Stomach smooth muscle (tissue), 2 donors: ENCODE data around the gene GREM2.

Source experiments
- H3K27ac ChIP-seq: one replicate; pipeline ENCODE4 v1.7.0; 2013; ENCODE audit warnings: mild to moderate bottlenecking, low read length, inconsistent platforms
- H3K27me3 ChIP-seq, 2 donors: one replicate each; pipeline ENCODE4 v1.7.0; 2013; ENCODE audit warnings: low read length in 2 of 2; ENCODE audit not compliant: insufficient read depth in 2 of 2, control insufficient read depth in 1 of 2
- H3K36me3 ChIP-seq, 2 donors: one replicate each; pipeline ENCODE4 v1.7.0; 2013; ENCODE audit warnings: low read length in 2 of 2; ENCODE audit not compliant: control insufficient read depth in 2 of 2, insufficient read depth in 2 of 2
- H3K4me1 ChIP-seq: one replicate; pipeline ENCODE4 v1.7.0; 2013; ENCODE audit warnings: low read length; ENCODE audit not compliant: control insufficient read depth, insufficient read depth
- H3K4me3 ChIP-seq, 2 donors: one replicate each; pipeline ENCODE4 v1.7.0; 2013; ENCODE audit warnings: low read length in 2 of 2
- H3K9ac ChIP-seq, 2 donors: one replicate each; pipeline ENCODE4 v1.7.0; 2013; ENCODE audit warnings: low read length in 2 of 2, mild to moderate bottlenecking in 1 of 2
- H3K9me3 ChIP-seq, 2 donors: one replicate each; pipeline ENCODE4 v1.7.0; 2013; ENCODE audit warnings: low read length in 2 of 2; ENCODE audit not compliant: control insufficient read depth in 2 of 2
- donor health status: healthy.
- donor health status: Pancreatic carcinoma.

The GREM2 gene

DNA sequence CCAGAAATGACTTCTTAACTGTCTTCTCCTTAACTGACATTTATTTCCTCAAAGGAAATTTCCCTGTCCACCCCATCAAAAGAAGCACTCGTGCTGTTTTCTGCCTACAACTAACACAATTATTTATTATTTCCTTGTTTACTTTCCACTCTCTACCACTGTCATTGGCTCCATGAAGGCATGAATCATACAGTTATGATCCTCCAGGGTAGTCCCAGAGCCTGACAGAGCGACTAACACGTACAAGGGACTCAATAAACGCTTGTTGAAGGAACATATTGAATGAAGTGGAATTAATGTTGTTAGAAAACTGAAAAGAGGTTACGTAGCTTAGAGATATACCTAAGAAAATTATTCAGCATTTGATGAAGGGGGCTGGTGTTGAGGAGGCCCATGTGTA lies 20.9 kb downstream of the GREM2 start:
- H3K9ac ChIP-seq: no peak overlapping the region
- H3K36me3 ChIP-seq: no peaks in the 10 kb centered on the region
- H3K4me1 ChIP-seq: no peaks in the 10 kb centered on the region
- no peak overlapping the region for H3K27ac ChIP-seq
- no peak overlapping the region for H3K4me3 ChIP-seq
- H3K9me3 ChIP-seq: no peaks in the 10 kb centered on the region
- no peaks in the 10 kb centered on the region for H3K27me3 ChIP-seq

DNA sequence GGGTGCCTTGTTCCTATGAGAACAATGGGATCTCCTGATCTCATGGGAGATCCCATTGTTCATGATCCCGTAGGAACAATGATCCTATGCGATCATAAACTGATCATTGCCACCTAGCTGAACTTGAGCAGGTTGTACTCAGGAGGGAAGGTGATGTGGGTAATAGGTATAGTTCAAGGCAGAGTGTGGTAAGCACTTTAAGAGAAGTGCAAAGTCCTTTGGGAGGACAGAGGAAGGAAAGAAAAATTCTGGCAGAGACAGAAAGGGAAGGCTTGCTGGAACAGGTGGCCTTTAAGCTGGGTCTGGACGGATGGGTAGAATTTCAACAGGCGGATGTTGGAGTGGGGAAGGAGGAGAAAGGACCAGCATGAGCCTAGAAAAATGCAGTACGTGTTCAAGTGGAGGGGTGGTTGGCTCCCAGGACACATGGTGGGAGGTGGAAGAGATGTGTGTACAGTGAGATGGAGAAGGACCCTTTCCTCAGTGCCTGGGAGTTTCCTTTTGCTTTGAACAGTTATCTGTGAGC lies 22.3 kb downstream of the GREM2 start:
- no peak overlapping the region for H3K4me3 ChIP-seq
- H3K9me3 ChIP-seq: no peaks in the 10 kb centered on the region
- H3K27ac ChIP-seq: no peak overlapping the region
- H3K4me1 ChIP-seq: no peaks in the 10 kb centered on the region
- no peaks in the 10 kb centered on the region for H3K27me3 ChIP-seq
- H3K9ac ChIP-seq: no peak overlapping the region
- H3K36me3 ChIP-seq: no peaks in the 10 kb centered on the region

DNA sequence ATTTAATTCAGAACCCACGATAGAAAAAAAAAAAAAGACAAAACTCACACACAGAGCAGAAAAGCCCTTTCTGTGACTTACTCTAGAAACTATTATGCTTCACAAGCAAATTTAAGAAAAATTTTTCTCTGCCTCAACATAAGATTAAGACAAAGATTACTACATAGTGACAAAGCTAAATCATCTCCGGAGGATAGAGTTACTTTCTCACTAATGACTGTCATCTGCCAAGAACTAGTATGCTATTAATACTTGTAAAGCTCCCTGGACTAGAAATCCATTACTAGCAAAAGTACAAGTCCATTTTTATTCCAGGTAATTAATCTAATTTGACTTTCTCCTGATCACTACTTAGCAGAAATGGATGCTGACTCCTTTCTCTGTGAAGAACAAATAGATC lies 25.9 kb downstream of the GREM2 start:
- Histone ChIP-seq H3K27me3 (no peaks in the 10 kb centered on the region), H3K9me3 (no peaks in the 10 kb centered on the region), H3K9ac (no peak overlapping the region), H3K4me3 (no peak overlapping the region), H3K4me1 (no peaks in the 10 kb centered on the region), H3K36me3 (no peaks in the 10 kb centered on the region), H3K27ac (no peak overlapping the region)

DNA sequence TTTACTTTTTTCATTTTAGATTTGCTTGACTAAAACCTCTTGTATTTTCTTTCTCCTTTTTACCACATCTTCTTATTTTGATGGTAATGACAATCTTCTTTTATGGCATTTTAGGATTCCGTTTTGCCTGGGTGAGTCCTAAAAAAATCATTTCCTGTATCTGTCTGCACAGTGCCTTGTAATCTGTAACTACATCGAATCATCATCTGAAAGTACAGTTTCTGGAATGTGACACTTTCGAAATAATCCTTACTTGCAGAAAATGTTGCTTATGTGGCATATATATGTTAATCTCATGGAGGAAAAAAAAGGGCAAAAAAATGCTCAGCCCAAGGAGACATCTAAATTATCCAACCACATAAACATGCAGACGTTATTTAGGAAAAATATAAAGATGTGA lies 29.0 kb downstream of the GREM2 start:
- no peaks in the 10 kb centered on the region for H3K36me3 ChIP-seq
- no peak overlapping the region for H3K27ac ChIP-seq
- no peaks in the 10 kb centered on the region for H3K27me3 ChIP-seq
- no peak overlapping the region for H3K4me3 ChIP-seq
- no peaks in the 10 kb centered on the region for H3K4me1 ChIP-seq
- no peak overlapping the region for H3K9ac ChIP-seq
- H3K9me3 ChIP-seq: no peaks in the 10 kb centered on the region

DNA sequence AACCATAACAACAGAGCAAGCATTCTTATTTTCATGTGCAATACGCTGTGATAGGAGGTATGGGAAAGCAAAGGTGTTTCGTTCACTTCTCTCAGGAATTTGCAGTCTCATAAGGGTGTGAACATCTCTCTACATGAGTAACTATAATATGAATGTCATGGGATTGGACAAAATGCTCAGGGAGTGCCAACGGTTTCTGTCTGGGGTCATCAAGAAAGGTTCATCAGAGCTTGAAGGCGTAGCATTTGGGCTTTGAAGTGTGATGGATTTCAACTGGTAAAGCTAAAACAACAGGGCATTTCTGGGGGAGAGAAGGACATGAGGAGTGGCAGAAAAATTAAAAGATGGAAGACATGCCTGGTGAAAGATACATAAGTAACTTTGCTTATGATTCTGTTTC lies 32.4 kb downstream of the GREM2 start:
- no peak overlapping the region for H3K27ac ChIP-seq
- H3K9ac ChIP-seq: no peak overlapping the region
- no peaks in the 10 kb centered on the region for H3K9me3 ChIP-seq
- no peaks in the 10 kb centered on the region for H3K4me1 ChIP-seq
- no peaks in the 10 kb centered on the region for H3K27me3 ChIP-seq
- no peak overlapping the region for H3K4me3 ChIP-seq
- H3K36me3 ChIP-seq: no peaks in the 10 kb centered on the region

DNA sequence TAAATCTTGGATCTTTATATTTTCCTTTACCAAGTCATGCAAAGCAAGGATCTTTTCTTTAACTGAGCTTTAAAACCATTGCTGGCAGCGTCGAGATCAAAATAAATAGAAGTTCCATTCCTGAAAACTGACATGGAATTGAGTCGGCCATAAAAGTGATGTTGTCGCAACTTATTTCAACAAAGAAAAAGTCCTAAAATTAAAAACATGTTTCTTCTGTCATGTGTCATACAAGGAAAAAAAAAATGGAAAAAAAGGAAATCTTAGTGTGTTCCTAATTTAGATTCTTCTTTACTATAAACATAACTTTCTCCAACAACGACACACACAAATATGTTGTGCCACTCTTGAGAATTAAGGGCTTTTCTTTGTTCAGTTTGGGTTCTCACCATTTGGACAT lies 34.9 kb downstream of the GREM2 start:
- Histone ChIP-seq H3K9ac (no peak overlapping the region), H3K27me3 (no peaks in the 10 kb centered on the region), H3K4me3 (no peak overlapping the region), H3K9me3 (no peaks in the 10 kb centered on the region), H3K27ac (no peak overlapping the region), H3K4me1 (no peaks in the 10 kb centered on the region), H3K36me3 (no peaks in the 10 kb centered on the region)

DNA sequence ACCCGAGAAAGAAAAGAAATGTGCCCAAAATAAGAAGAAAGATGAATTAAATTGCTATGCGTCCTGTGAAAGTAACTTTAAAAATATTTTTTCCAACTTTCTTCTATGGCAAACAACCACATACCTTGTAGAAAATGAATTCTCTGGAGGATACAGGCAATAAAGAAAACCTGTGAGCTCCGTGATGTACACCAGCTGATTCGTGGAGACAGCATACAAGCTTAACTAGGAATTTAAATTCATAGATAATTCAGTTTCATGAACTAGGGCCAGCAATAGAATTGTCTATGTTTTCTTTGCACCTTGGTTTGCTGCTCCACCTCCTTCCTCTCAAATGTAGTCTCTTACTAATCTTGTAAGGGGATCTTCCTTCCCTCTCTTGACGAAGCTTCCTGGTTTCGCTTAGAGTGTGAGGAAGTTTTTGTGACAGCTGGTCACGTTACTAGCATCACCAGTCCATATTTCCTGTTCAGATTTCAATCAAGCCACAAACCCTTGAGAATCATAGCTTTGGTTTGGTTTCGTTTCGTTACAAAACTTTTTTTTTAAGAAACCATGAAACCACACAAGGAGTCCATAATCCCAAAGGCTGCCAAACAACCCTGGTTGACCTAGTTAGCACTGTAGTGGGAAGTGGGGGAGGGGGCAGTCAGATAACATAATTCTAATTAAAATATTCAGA lies 35.8 kb downstream of the GREM2 start:
- H3K27me3 ChIP-seq: no peaks in the 10 kb centered on the region
- no peaks in the 10 kb centered on the region for H3K9me3 ChIP-seq
- H3K4me3 ChIP-seq: no peak overlapping the region
- H3K4me1 ChIP-seq: no peaks in the 10 kb centered on the region
- no peak overlapping the region for H3K9ac ChIP-seq
- H3K36me3 ChIP-seq: no peaks in the 10 kb centered on the region
- no peak overlapping the region for H3K27ac ChIP-seq

DNA sequence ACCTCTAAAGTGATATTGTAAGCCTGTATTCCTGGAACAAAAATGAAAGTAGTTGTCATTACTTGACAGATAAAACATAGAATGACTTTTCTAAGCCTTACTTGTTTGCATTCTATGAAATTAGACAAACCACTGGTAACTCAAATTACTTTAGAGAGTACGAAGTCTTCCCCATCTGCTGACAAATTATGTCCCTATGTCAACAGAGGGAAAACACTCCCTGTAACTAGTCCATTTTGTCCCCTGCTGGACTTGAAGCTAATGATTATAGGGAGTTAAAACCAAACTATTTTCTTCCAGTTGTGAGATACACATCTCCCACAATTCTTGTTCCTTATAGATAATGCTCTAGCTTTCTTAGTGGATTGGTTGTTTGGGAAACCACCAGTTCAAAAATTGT lies 39.6 kb downstream of the GREM2 start:
- Histone ChIP-seq H3K27me3 (no peaks in the 10 kb centered on the region), H3K9me3 (no peaks in the 10 kb centered on the region), H3K9ac (no peak overlapping the region), H3K27ac (no peak overlapping the region), H3K36me3 (no peaks in the 10 kb centered on the region), H3K4me1 (no peaks in the 10 kb centered on the region), H3K4me3 (no peak overlapping the region)

DNA sequence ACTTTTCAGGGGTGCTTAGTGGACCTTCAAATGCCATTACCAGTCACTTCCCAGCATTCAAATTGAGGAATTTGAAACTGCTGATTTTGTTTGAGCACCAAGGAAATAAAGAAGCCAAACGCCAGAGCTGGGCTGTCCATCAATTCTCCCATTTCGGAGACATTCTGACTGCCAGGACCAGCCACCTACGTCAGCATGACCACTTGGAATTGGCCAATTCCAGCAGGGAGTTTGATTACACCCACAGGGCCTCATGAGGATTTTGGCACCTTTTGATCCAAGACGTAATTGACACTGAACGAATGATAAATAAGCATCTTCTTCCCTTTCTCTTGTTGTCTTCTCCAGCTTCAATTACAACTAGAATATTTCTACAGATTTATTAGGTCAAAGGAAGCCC lies 40.2 kb downstream of the GREM2 start:
- Histone ChIP-seq H3K9me3 (no peaks in the 10 kb centered on the region), H3K36me3 (no peaks in the 10 kb centered on the region), H3K27ac (no peak overlapping the region), H3K27me3 (no peaks in the 10 kb centered on the region), H3K9ac (no peak overlapping the region), H3K4me3 (no peak overlapping the region), H3K4me1 (no peaks in the 10 kb centered on the region)

DNA sequence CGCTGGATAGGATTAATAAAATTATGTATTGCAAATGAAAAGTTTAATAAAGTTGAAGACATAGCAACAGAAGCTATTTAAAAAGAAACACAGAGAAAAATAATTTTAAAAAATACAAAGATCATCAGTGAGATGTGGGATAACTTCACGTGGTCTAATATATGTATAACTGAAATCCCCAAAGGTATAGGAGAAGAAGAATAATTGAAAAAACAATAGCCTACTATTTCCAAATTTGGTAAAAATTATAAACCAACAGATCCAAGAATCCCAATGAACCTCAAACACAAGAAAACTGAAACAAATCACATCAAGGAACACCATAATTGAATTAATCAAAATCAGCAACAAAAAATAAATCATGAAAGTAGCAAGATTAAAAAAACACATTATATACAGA lies 44.9 kb downstream of the GREM2 start:
- Histone ChIP-seq H3K9me3 (no peaks in the 10 kb centered on the region), H3K9ac (no peak overlapping the region), H3K4me1 (no peaks in the 10 kb centered on the region), H3K27me3 (no peaks in the 10 kb centered on the region), H3K27ac (no peak overlapping the region), H3K4me3 (no peak overlapping the region), H3K36me3 (no peaks in the 10 kb centered on the region)

DNA sequence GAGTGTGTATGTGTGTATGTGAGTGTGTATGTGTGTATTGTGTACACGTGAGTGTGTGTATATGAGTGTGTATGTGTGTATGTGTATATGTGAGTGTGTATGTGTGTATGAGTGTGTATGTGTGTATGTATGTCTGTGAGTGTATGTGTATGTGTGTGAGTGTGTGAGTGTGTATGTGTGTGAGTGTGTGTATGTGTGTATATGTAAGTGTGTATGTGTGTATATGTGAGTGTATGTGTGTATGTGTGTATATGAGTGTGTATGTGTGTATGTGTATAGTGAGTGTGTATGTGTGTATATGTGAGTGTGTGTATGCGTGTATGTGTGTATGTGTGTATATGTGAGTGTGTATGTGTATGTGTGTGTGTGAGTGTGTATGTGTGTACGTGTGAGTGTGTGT lies 49.2 kb downstream of the GREM2 start:
- H3K9me3 ChIP-seq: no peaks in the 10 kb centered on the region
- H3K9ac ChIP-seq: no peak overlapping the region
- no peaks in the 10 kb centered on the region for H3K36me3 ChIP-seq
- no peaks in the 10 kb centered on the region for H3K27me3 ChIP-seq
- H3K4me1 ChIP-seq: no peaks in the 10 kb centered on the region
- H3K27ac ChIP-seq: no peak overlapping the region
- H3K4me3 ChIP-seq: no peak overlapping the region
